Gastroesophageal sphincter (tissue), 3 donors: ENCODE results near the gene PLEKHN1.

Experiments used
- EP300 ChIP-seq: sonication (generic); formaldehyde crosslinking; IDR thresholded peaks from one replicate; pipeline ENCODE4 v1.6.1; 2017; ENCODE audit warnings: antibody characterized with exemption, mild to moderate bottlenecking
- POLR2A ChIP-seq, 2 donors: fragments of 450-650 bp; IDR thresholded peaks; one replicate each; pipeline ENCODE4 v1.6.1; 2017; ENCODE audit warnings: antibody characterized with exemption in 2 of 2, mild to moderate bottlenecking in 2 of 2, moderate library complexity in 1 of 2
- POLR2AphosphoS5 ChIP-seq: sonication (generic); formaldehyde crosslinking; IDR thresholded peaks from one replicate; pipeline ENCODE4 v1.6.1; 2017; ENCODE audit warnings: antibody characterized with exemption
- TF ChIP-seq, protein P1 (sequence below), 4 experiments: fragments of 200-600 bp in 2 of 4; fragments of 450-650 bp in 2 of 4; sonication (generic) in 1 of 4; IDR thresholded peaks; one replicate each; pipeline ENCODE4 v1.5.1; 2017 to 2019; ENCODE audit warnings: antibody characterized with exemption in 4 of 4, mild to moderate bottlenecking in 2 of 4, moderate library complexity in 2 of 4

GRCh38 chr1:998995-999724 lies 32.9 kb downstream of the PLEKHN1 start:
- TF ChIP-seq, protein P1, sequence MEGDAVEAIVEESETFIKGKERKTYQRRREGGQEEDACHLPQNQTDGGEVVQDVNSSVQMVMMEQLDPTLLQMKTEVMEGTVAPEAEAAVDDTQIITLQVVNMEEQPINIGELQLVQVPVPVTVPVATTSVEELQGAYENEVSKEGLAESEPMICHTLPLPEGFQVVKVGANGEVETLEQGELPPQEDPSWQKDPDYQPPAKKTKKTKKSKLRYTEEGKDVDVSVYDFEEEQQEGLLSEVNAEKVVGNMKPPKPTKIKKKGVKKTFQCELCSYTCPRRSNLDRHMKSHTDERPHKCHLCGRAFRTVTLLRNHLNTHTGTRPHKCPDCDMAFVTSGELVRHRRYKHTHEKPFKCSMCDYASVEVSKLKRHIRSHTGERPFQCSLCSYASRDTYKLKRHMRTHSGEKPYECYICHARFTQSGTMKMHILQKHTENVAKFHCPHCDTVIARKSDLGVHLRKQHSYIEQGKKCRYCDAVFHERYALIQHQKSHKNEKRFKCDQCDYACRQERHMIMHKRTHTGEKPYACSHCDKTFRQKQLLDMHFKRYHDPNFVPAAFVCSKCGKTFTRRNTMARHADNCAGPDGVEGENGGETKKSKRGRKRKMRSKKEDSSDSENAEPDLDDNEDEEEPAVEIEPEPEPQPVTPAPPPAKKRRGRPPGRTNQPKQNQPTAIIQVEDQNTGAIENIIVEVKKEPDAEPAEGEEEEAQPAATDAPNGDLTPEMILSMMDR (IDR thresholded peaks at IDR 0.05): no peak
- TF ChIP-seq POLR2A (IDR thresholded peaks at IDR 0.05) (no peak), POLR2AphosphoS5 (no peak), EP300 (no peak)
